PC-9 (cell line): ENCODE results near the gene RASL11B. TPM values are rescaled to one million over a fixed set of nuclear protein-coding genes. Genes with fewer than 3 reads are reported as not detected.

Experiments used
- BruUV-seq: library from RNA; stranded (reverse); fragments of 400-500 nt; replicated peaks from 2 replicates; lab custom pipeline; 2021; lab: Mats Ljungman, UMichigan
- CTCF ChIA-PET: fragments of 300-600 bp; sonication (Branson Sonifier 250); formaldehyde crosslinking; loops from one replicate; lab custom pipeline; 2022; ENCODE audit warnings: antibody characterized with exemption; lab: Charles Lee
- POLR2A ChIA-PET: fragments of 300-600 bp; sonication (Branson Sonifier 250); formaldehyde crosslinking; loops from one replicate; lab custom pipeline; 2022; ENCODE audit warnings: antibody characterized with exemption; ENCODE audit not compliant: unreplicated experiment; lab: Charles Lee
- DNase-seq, 2 experiments: peaks; one replicate each; pipeline versions ENCODE4 v3.0.0 to v3.0.0-alpha.2; 2015 to 2022; ENCODE audit warnings: mixed read lengths in 1 of 2
- H2AFZ ChIP-seq: fragments of 200-600 bp; sonication (generic); 2 replicates; pipeline ENCODE4 v1.8.1; 2017; ENCODE audit warnings: antibody characterized with exemption
- H3F3A ChIP-seq: fragments of 200-600 bp; sonication (generic); 2 replicates; pipeline ENCODE4 v1.8.1; 2017; ENCODE audit warnings: antibody characterized with exemption, mild to moderate bottlenecking, low read depth; ENCODE audit not compliant: insufficient read depth
- H3K27ac ChIP-seq: fragments of 200-600 bp; sonication (generic); 2 replicates; pipeline ENCODE4 v1.6.1; 2016; ENCODE audit warnings: mixed run types
- H3K27me3 ChIP-seq: fragments of 200-600 bp; sonication (generic); 2 replicates; pipeline ENCODE4 v1.6.1; 2016; ENCODE audit warnings: low read depth, mixed run types; ENCODE audit not compliant: insufficient read depth
- H3K36me3 ChIP-seq: fragments of 200-600 bp; sonication (generic); 2 replicates; pipeline ENCODE4 v1.6.1; 2016; ENCODE audit warnings: low read depth, mixed run types
- H3K4me1 ChIP-seq: fragments of 200-600 bp; sonication (generic); replicated peaks from 2 replicates; pipeline ENCODE4 v1.6.1; 2016; ENCODE audit warnings: mixed run types; ENCODE audit not compliant: insufficient read depth
- H3K4me2 ChIP-seq: fragments of 200-600 bp; sonication (generic); 2 replicates; pipeline ENCODE4 v1.6.1; 2017; ENCODE audit warnings: mixed run types
- H3K4me3 ChIP-seq: fragments of 200-600 bp; sonication (generic); 2 replicates; pipeline ENCODE4 v1.6.1; 2016; ENCODE audit warnings: mixed run types
- H3K79me2 ChIP-seq: fragments of 200-600 bp; sonication (generic); 2 replicates; pipeline ENCODE4 v1.6.1; 2017; ENCODE audit warnings: low read depth, mixed run types
- H3K9me2 ChIP-seq: fragments of 200-600 bp; sonication (generic); 2 replicates; pipeline ENCODE4 v1.8.1; 2017; ENCODE audit warnings: mild to moderate bottlenecking; ENCODE audit not compliant: insufficient read depth
- H3K9me3 ChIP-seq: fragments of 200-600 bp; sonication (generic); 2 replicates; pipeline ENCODE4 v1.8.1; 2016; ENCODE audit warnings: low read depth; ENCODE audit not compliant: insufficient read depth
- H4K20me1 ChIP-seq: fragments of 200-600 bp; sonication (generic); 2 replicates; pipeline ENCODE4 v1.8.1; 2017; ENCODE audit not compliant: insufficient read depth
- CTCF ChIP-seq: fragments of 200-600 bp; sonication (generic); conservative IDR thresholded peaks from 2 replicates; pipeline ENCODE4 v1.6.1; 2017; ENCODE audit warnings: mixed run types, antibody characterized with exemption, mild to moderate bottlenecking, moderate library complexity
- EZH2 ChIP-seq: fragments of 200-600 bp; sonication (generic); IDR thresholded peaks from 2 replicates; pipeline ENCODE4 v1.8.0; 2017; ENCODE audit warnings: antibody characterized with exemption, low read depth
- intact Hi-C: fragments of 100-400 bp; cut with micrococcal nuclease; formaldehyde crosslinking; loops from one replicate; pipeline ENCODE4 v1.10.0; 2022; ENCODE audit not compliant: unreplicated experiment
- total RNA-seq: library from RNA; stranded (reverse); gene quantifications from 2 replicates; pipeline ENCODE4 v1.2.3, GENCODE V29; 2021

The RASL11B gene
- total RNA-seq, 1 experiment from 2014 or later, result not detected

- TF ChIP-seq CTCF (no peak), EZH2 (no peak)
- Histone ChIP-seq H3K9me2 (no peaks in the 10 kb centered on the region), H3K27me3 (no peaks in the 10 kb centered on the region), H3K79me2 (no peaks in the 10 kb centered on the region), H2AFZ (no peak overlapping the region), H3F3A (no peaks in the 10 kb centered on the region), H3K4me3 (no peak overlapping the region), H3K4me2 (no peak overlapping the region), H4K20me1 (no peaks in the 10 kb centered on the region), H3K4me1 (no peaks in the 10 kb centered on the region), H3K9me3 (no peaks in the 10 kb centered on the region), H3K27ac (no peak overlapping the region), H3K36me3 (no peaks in the 10 kb centered on the region)
- no TSS peak for BruUV-seq
- no peak for DNase-seq
- ChIA-PET CTCF (no interaction called here), POLR2A (no interaction called here)
- intact Hi-C loops, result no loop called here
Observed at GRCh38 chr4:52866734-52867133, 4.6 kb downstream of the RASL11B start.

- DNase-seq, result no peak
- Histone ChIP-seq H3K9me3 (no peaks in the 10 kb centered on the region), H3K27ac (no peak overlapping the region), H3K4me3 (no peak overlapping the region), H3K36me3 (no peaks in the 10 kb centered on the region), H3K4me1 (no peaks in the 10 kb centered on the region), H2AFZ (no peak overlapping the region), H3K79me2 (no peaks in the 10 kb centered on the region), H3K9me2 (no peaks in the 10 kb centered on the region), H3K27me3 (no peaks in the 10 kb centered on the region), H3K4me2 (no peak overlapping the region), H4K20me1 (no peaks in the 10 kb centered on the region), H3F3A (no peaks in the 10 kb centered on the region)
- POLR2A ChIA-PET, result no interaction called here
- CTCF ChIA-PET, result no interaction called here
- TF ChIP-seq CTCF (no peak), EZH2 (no peak)
- intact Hi-C loops, result no loop called here
- no TSS peak for BruUV-seq
Observed at GRCh38 chr4:52867163-52867562, 5.0 kb downstream of the RASL11B start.

GRCh38 chr4:52868133-52868532 lies 6.0 kb downstream of the RASL11B start:
- DNase-seq, result no peak
- CTCF ChIA-PET, result no interaction called here
- TF ChIP-seq CTCF, result no peak
- intact Hi-C loops, result no loop called here
- no peaks in the 10 kb centered on the region for H3F3A ChIP-seq
- no peaks in the 10 kb centered on the region for H3K9me2 ChIP-seq
- H3K9me3 ChIP-seq, result no peaks in the 10 kb centered on the region
- H3K27me3 ChIP-seq, result no peaks in the 10 kb centered on the region
- H3K4me2 ChIP-seq, result no peak overlapping the region
- H3K36me3 ChIP-seq, result no peaks in the 10 kb centered on the region
- H3K27ac ChIP-seq, result no peak overlapping the region
- no peaks in the 10 kb centered on the region for H3K79me2 ChIP-seq
- BruUV-seq, result no TSS peak
- no peaks in the 10 kb centered on the region for H3K4me1 ChIP-seq
- no peak overlapping the region for H2AFZ ChIP-seq
- H4K20me1 ChIP-seq, result no peaks in the 10 kb centered on the region
- POLR2A ChIA-PET, result no interaction called here
- no peak overlapping the region for H3K4me3 ChIP-seq
